Erythroblast (primary cell): ENCODE measurements around the gene NEO1.
"Not testable (repeated sequence)": the region's sequence is repeated elsewhere in the genome, so short reads cannot be mapped to it uniquely, and the experiment has no call there.

Experiments
- GATA1 ChIP-seq: IDR thresholded peaks from 2 replicates; pipeline ENCODE4 v1.6.1; 2011; ENCODE audit warnings: low read depth, mild to moderate bottlenecking, control low read depth, low read length, moderate library complexity
- POLR2A ChIP-seq: IDR thresholded peaks from 2 replicates; pipeline ENCODE4 v1.6.1; 2011; ENCODE audit warnings: mild to moderate bottlenecking, low read length

DNA sequence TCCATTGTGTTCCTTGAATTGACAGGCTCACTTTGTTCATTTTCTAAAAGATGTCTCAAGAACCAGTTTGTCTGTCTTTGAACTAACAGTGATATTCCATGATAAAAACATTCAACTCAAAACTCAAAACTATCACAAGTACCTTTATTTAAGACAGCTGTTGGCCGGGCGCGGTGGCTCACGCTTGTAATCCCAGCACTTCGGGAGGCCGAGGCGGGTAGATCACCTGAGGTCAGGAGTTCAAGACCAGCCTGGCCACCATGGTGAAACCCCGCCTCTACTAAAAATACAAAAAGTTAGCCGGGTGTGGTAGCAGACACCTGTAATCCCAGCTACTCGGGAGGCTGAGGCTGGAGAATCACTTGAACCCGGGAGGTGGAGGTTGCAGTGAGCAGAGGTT lies 248.0 kb downstream of the NEO1 start:
- TF ChIP-seq POLR2A, GATA1: not testable (repeated sequence)
